ENCODE results near the gene C20orf202.

Gene C20orf202

DNA sequence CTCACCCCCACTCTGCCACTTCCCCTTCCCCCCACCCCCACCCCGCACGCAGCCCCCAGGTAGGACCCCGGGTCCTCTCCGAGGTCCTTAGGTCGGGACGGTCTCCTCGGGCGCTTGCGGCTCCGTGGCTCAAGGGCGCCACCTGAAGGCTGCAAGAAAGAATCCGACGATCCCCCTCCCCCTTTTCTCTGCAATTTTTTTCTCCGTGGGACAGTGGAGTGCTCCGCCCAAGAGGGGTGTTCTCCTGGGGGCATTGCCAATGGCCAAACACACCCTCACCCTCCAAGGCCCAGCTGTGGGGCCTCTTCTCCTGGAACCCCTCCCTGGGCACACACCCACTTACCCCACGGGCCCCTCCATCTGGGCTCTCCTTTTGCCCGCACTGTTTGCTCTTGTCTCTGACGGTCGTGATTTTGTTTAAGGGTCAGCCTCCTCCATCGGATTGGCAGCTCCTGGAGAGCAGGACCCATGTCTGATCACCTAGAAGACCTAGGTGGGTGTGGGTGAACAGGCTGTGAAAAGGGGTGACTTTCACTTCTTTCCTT, 17.4 kb upstream of the C20orf202 start:
- no peaks in the 10 kb centered on the region for H3K4me1 ChIP-seq (ENCODE audit: control insufficient read depth, insufficient read depth, low read length)
- no peaks in the 10 kb centered on the region for H3K9me3 ChIP-seq (ENCODE audit: control insufficient read depth, insufficient read depth, low read depth, low read length)
- H3K36me3 ChIP-seq (ENCODE audit: control insufficient read depth in 2 of 2, insufficient read depth in 1 of 2, low read length in 2 of 2): peaks cover 0 to 6% of the 10 kb centered on the region in 2 experiments; a peak in 1 of 3 replicates
- ChIA-PET CTCF (interaction anchor here (0.6 to 3.4 kb wide), 13 partner anchors 10 to 288 kb away, joined by 3 to 21 read pairs (median 4); no protein-coding TSS in a partner anchor), POLR2A (interaction anchor here (1.0 kb wide), 1 partner anchor 39 kb away, joined by 4 read pairs; no protein-coding TSS in a partner anchor)
- H3K27ac ChIP-seq (ENCODE audit: extremely low read depth, low read depth, low read length): no peak overlapping the region
- peak overlapping the region; percentile 46 for H3K4me3 ChIP-seq (ENCODE audit: low read depth, low read length)
- no peak for TF ChIP-seq ZNF48 (tag by site-specific recombination; IDR thresholded peaks at IDR 0.05)
- TF ChIP-seq ZBTB20 (tag by site-specific recombination; IDR thresholded peaks at IDR 0.05): no peak
- TF ChIP-seq, protein P1, sequence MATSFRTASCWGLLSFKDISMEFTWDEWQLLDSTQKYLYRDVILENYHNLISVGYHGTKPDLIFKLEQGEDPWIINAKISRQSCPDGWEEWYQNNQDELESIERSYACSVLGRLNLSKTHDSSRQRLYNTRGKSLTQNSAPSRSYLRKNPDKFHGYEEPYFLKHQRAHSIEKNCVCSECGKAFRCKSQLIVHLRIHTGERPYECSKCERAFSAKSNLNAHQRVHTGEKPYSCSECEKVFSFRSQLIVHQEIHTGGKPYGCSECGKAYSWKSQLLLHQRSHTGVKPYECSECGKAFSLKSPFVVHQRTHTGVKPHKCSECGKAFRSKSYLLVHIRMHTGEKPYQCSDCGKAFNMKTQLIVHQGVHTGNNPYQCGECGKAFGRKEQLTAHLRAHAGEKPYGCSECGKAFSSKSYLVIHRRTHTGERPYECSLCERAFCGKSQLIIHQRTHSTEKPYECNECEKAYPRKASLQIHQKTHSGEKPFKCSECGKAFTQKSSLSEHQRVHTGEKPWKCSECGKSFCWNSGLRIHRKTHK (tag by site-specific recombination; IDR thresholded peaks at IDR 0.05): no peak
- no peak for TF ChIP-seq ZNF2 (tag by site-specific recombination; IDR thresholded peaks at IDR 0.05)
- TF ChIP-seq, protein P2, sequence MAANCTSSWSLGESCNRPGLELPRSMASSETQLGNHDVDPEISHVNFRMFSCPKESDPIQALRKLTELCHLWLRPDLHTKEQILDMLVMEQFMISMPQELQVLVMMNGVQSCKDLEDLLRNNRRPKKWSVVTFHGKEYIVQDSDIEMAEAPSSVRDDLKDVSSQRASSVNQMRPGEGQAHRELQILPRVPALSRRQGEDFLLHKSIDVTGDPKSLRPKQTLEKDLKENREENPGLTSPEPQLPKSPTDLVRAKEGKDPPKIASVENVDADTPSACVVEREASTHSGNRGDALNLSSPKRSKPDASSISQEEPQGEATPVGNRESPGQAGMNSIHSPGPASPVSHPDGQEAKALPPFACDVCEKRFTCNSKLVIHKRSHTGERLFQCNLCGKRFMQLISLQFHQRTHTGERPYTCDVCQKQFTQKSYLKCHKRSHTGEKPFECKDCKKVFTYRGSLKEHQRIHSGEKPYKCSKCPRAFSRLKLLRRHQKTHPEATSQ (tag by site-specific recombination; IDR thresholded peaks at IDR 0.05): no peak
- TF ChIP-seq ZNF366 (tag by site-specific recombination; conservative IDR thresholded peaks at IDR 0.05): no peak
- TF ChIP-seq, protein P3, sequence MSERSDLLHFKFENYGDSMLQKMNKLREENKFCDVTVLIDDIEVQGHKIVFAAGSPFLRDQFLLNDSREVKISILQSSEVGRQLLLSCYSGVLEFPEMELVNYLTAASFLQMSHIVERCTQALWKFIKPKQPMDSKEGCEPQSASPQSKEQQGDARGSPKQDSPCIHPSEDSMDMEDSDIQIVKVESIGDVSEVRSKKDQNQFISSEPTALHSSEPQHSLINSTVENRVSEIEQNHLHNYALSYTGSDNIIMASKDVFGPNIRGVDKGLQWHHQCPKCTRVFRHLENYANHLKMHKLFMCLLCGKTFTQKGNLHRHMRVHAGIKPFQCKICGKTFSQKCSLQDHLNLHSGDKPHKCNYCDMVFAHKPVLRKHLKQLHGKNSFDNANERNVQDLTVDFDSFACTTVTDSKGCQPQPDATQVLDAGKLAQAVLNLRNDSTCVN (tag by site-specific recombination; optimal IDR thresholded peaks at IDR 0.05): peak; percentile 4
- TF ChIP-seq, protein P4, sequence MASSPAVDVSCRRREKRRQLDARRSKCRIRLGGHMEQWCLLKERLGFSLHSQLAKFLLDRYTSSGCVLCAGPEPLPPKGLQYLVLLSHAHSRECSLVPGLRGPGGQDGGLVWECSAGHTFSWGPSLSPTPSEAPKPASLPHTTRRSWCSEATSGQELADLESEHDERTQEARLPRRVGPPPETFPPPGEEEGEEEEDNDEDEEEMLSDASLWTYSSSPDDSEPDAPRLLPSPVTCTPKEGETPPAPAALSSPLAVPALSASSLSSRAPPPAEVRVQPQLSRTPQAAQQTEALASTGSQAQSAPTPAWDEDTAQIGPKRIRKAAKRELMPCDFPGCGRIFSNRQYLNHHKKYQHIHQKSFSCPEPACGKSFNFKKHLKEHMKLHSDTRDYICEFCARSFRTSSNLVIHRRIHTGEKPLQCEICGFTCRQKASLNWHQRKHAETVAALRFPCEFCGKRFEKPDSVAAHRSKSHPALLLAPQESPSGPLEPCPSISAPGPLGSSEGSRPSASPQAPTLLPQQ (tag by site-specific recombination; IDR thresholded peaks at IDR 0.05): no peak
- TF ChIP-seq ZNF610 (tag by site-specific recombination; IDR thresholded peaks at IDR 0.05; ENCODE audit: borderline replicate concordance): no peak
- no peak for TF ChIP-seq RBAK (tag by site-specific recombination; IDR thresholded peaks at IDR 0.05)
- TF ChIP-seq HOXC10 (CRISPR knock-in tag; IDR thresholded peaks at IDR 0.05): no peak
- TF ChIP-seq ZNF558 (tag by site-specific recombination; IDR thresholded peaks at IDR 0.05): no peak
- no peak for TF ChIP-seq ZNF146 (tag by site-specific recombination; IDR thresholded peaks at IDR 0.05)
- TF ChIP-seq ZNF585B (tag by site-specific recombination; IDR thresholded peaks at IDR 0.05): no peak
- TF ChIP-seq, protein P5, sequence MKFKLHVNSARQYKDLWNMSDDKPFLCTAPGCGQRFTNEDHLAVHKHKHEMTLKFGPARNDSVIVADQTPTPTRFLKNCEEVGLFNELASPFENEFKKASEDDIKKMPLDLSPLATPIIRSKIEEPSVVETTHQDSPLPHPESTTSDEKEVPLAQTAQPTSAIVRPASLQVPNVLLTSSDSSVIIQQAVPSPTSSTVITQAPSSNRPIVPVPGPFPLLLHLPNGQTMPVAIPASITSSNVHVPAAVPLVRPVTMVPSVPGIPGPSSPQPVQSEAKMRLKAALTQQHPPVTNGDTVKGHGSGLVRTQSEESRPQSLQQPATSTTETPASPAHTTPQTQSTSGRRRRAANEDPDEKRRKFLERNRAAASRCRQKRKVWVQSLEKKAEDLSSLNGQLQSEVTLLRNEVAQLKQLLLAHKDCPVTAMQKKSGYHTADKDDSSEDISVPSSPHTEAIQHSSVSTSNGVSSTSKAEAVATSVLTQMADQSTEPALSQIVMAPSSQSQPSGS (tag by site-specific recombination; IDR thresholded peaks at IDR 0.05; ENCODE audit: low read depth): no peak
- TF ChIP-seq, protein P6, sequence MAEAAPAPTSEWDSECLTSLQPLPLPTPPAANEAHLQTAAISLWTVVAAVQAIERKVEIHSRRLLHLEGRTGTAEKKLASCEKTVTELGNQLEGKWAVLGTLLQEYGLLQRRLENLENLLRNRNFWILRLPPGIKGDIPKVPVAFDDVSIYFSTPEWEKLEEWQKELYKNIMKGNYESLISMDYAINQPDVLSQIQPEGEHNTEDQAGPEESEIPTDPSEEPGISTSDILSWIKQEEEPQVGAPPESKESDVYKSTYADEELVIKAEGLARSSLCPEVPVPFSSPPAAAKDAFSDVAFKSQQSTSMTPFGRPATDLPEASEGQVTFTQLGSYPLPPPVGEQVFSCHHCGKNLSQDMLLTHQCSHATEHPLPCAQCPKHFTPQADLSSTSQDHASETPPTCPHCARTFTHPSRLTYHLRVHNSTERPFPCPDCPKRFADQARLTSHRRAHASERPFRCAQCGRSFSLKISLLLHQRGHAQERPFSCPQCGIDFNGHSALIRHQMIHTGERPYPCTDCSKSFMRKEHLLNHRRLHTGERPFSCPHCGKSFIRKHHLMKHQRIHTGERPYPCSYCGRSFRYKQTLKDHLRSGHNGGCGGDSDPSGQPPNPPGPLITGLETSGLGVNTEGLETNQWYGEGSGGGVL (tag by site-specific recombination; IDR thresholded peaks at IDR 0.05): 0 out of 2 replicates have a peak, but pooled peaks have one; percentile 1
- no peak for TF ChIP-seq ZFP37 (tag by site-specific recombination; IDR thresholded peaks at IDR 0.05)
- no peak for TF ChIP-seq ZNF514 (tag by site-specific recombination; IDR thresholded peaks at IDR 0.05)
- TF ChIP-seq, protein P7, sequence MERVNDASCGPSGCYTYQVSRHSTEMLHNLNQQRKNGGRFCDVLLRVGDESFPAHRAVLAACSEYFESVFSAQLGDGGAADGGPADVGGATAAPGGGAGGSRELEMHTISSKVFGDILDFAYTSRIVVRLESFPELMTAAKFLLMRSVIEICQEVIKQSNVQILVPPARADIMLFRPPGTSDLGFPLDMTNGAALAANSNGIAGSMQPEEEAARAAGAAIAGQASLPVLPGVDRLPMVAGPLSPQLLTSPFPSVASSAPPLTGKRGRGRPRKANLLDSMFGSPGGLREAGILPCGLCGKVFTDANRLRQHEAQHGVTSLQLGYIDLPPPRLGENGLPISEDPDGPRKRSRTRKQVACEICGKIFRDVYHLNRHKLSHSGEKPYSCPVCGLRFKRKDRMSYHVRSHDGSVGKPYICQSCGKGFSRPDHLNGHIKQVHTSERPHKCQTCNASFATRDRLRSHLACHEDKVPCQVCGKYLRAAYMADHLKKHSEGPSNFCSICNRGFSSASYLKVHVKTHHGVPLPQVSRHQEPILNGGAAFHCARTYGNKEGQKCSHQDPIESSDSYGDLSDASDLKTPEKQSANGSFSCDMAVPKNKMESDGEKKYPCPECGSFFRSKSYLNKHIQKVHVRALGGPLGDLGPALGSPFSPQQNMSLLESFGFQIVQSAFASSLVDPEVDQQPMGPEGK (tag by site-specific recombination; IDR thresholded peaks at IDR 0.05): peak; percentile 78
- no peak for TF ChIP-seq ZNF202 (tag by site-specific recombination; IDR thresholded peaks at IDR 0.05; ENCODE audit: borderline replicate concordance)
- TF ChIP-seq KLF16 (tag by site-specific recombination; IDR thresholded peaks at IDR 0.05): no peak
- TF ChIP-seq ZBTB1 (tag by site-specific recombination; IDR thresholded peaks at IDR 0.05): no peak
- no peak for TF ChIP-seq EGR2 (tag by site-specific recombination; IDR thresholded peaks at IDR 0.05; ENCODE audit: low read depth)
- no peak for TF ChIP-seq ZBTB48 (tag by site-specific recombination; IDR thresholded peaks at IDR 0.05)
- no peak for TF ChIP-seq ZNF114 (tag by site-specific recombination; IDR thresholded peaks at IDR 0.05)
- no peak for TF ChIP-seq PRDM1 (tag by site-specific recombination; IDR thresholded peaks at IDR 0.05)
- TF ChIP-seq ZNF324 (tag by site-specific recombination; IDR thresholded peaks at IDR 0.05): no peak
- peak; percentile 69 for TF ChIP-seq ZNF654 (tag by site-specific recombination; IDR thresholded peaks at IDR 0.05; ENCODE audit: low read depth)

Data from HEK293 (cell line).